K562 (cell line): ENCODE measurements around the gene ADAMTS6. TPM values are rescaled to one million over a fixed set of nuclear protein-coding genes. Genes with fewer than 3 reads are reported as not detected.

Experiments used
- ATAC-seq: fragments of 200-7000 bp; cut with Tn5 transposase; 3 replicates; pipeline ENCODE4 v1.9.1; 2020; ENCODE audit warnings: moderate library complexity
- BruUV-seq: library from RNA; stranded (reverse); fragments of 400-500 nt; replicated peaks from 2 replicates; lab custom pipeline; 2021; lab: Mats Ljungman, UMichigan
- CTCF ChIA-PET: fragments of 300-600 bp; formaldehyde crosslinking; extraction: SDS; loops from one replicate; lab custom pipeline; 2021; ENCODE audit warnings: low intra/inter-chr PET ratio; lab: Yijun Ruan, JAX
- POLR2A ChIA-PET: fragments of 300-600, 350-650 bp; sonication (Branson Sonifier 250); formaldehyde crosslinking; extraction: SDS; loops from one replicate; lab custom pipeline; 2021; ENCODE audit warnings: antibody characterized with exemption, inconsistent platforms; lab: Yijun Ruan, JAX
- DNase-seq, 4 experiments: peaks; one replicate each; pipeline versions ENCODE4 v3.0.0 to v3.0.0-alpha.2; 2011 to 2018; ENCODE audit warnings: low spot score in 3 of 4, mixed read lengths in 3 of 4; ENCODE audit errors: extremely low read depth in 1 of 4
- FAIRE-seq: peaks from 2 replicates; lab custom pipeline; 2011; peaks lifted over from hg19 to GRCh38; lab: Jason Lieb, UNC
- H2AFZ ChIP-seq: 2 replicates; pipeline ENCODE4 v1.6.0; 2011; ENCODE audit warnings: low read depth, low read length, control low read depth, inconsistent platforms
- H3K27ac ChIP-seq: fragments of 200-600 bp; 3 replicates; pipeline ENCODE4 v1.8.0; 2011; ENCODE audit warnings: low read depth, mild to moderate bottlenecking, control low read depth, inconsistent platforms, low read length, moderate library complexity, mixed read lengths; ENCODE audit errors: extremely low read depth
- H3K27me3 ChIP-seq, 2 experiments: fragments of 300-600 bp in 1 of 2; 2 replicates in 1 of 2; 3 replicates in 1 of 2; pipeline versions ENCODE4 v1.6.0 to v1.8.0; 2011; ENCODE audit warnings: inconsistent platforms in 2 of 2, low read length in 2 of 2, mild to moderate bottlenecking in 1 of 2, mixed read lengths in 1 of 2, moderate library complexity in 1 of 2; ENCODE audit not compliant: control insufficient read depth in 2 of 2, insufficient read depth in 2 of 2
- H3K36me3 ChIP-seq: fragments of 300-600 bp; 3 replicates; pipeline ENCODE4 v1.8.0; 2011; ENCODE audit warnings: mild to moderate bottlenecking, low read length, inconsistent platforms; ENCODE audit not compliant: control insufficient read depth, insufficient read depth
- H3K4me1 ChIP-seq, 2 experiments: fragments of 200-600 bp in 1 of 2; replicated peaks in 1 of 2; 2 replicates in 1 of 2; 3 replicates in 1 of 2; pipeline versions ENCODE4 v1.5.1 to v1.8.0; 2011; ENCODE audit warnings: inconsistent platforms in 2 of 2, low read length in 2 of 2, mild to moderate bottlenecking in 1 of 2, mixed read lengths in 1 of 2, moderate library complexity in 1 of 2; ENCODE audit not compliant: control insufficient read depth in 2 of 2, insufficient read depth in 2 of 2
- H3K4me2 ChIP-seq: 2 replicates; pipeline ENCODE4 v1.6.1; 2011; ENCODE audit warnings: low read length, control low read depth, inconsistent platforms, mixed read lengths; ENCODE audit not compliant: insufficient read depth
- H3K4me3 ChIP-seq: fragments of 200-600 bp; sonication (generic), shearing (Covaris generic); 2 replicates; pipeline ENCODE4 v1.5.1; 2016; ENCODE audit warnings: control low read depth, inconsistent platforms
- H3K79me2 ChIP-seq: fragments of 200-600 bp; 3 replicates; pipeline ENCODE4 v1.8.0; 2011; ENCODE audit warnings: low read length, inconsistent platforms; ENCODE audit not compliant: control insufficient read depth, insufficient read depth
- H3K9ac ChIP-seq, 2 experiments: 2 replicates each; pipeline versions ENCODE4 v1.6.0 to v1.6.1; 2011; ENCODE audit warnings: low read depth in 2 of 2, low read length in 2 of 2, control low read depth in 1 of 2, inconsistent platforms in 1 of 2, mild to moderate bottlenecking in 1 of 2, mixed read lengths in 1 of 2; ENCODE audit not compliant: insufficient read depth in 1 of 2
- H3K9me1 ChIP-seq: one replicate; pipeline ENCODE4 v1.6.0; 2011; ENCODE audit warnings: inconsistent platforms, mild to moderate bottlenecking, low read length, moderate library complexity; ENCODE audit not compliant: control insufficient read depth, insufficient read depth
- H3K9me3 ChIP-seq: replicated peaks from 2 replicates; pipeline ENCODE4 v1.5.1; 2011; ENCODE audit warnings: low read depth, low read length, inconsistent platforms; ENCODE audit not compliant: control insufficient read depth, insufficient read depth
- H4K20me1 ChIP-seq: replicated peaks from 2 replicates; pipeline ENCODE4 v1.6.1; 2011; ENCODE audit warnings: low read length, inconsistent platforms, mixed read lengths; ENCODE audit not compliant: control insufficient read depth, insufficient read depth
- BRCA1 ChIP-seq, 2 experiments: fragments of 450-650 bp in 1 of 2; sonication (generic) in 1 of 2; formaldehyde crosslinking in 1 of 2; IDR thresholded peaks; 2 replicates each; pipeline versions ENCODE4 v1.5.0 to v1.6.1; 2017 to 2020; ENCODE audit warnings: mild to moderate bottlenecking in 1 of 2, missing genetic modification reagents in 1 of 2
- DPF2 ChIP-seq: fragments of 450-650 bp; IDR thresholded peaks from 2 replicates; pipeline ENCODE4 v1.6.1; 2016
- GABPB1 ChIP-seq: sonication (generic); formaldehyde crosslinking; IDR thresholded peaks from 2 replicates; pipeline ENCODE4 v1.8.0; 2022; ENCODE audit warnings: mild to moderate bottlenecking, missing genetic modification reagents
- KAT7 ChIP-seq: sonication (generic); formaldehyde crosslinking; IDR thresholded peaks from 2 replicates; pipeline ENCODE4 v1.8.0; 2022; ENCODE audit warnings: missing genetic modification reagents, mild to moderate bottlenecking, borderline replicate concordance
- SAFB2 ChIP-seq: fragments of 200-400 bp; formaldehyde crosslinking; IDR thresholded peaks from 2 replicates; pipeline ENCODE4 v1.6.1; 2018; ENCODE audit warnings: borderline replicate concordance, low read length, low read depth, moderate library complexity; ENCODE audit not compliant: severe bottlenecking
- SIN3B ChIP-seq: fragments of 450-650 bp; IDR thresholded peaks from 2 replicates; pipeline ENCODE4 v1.6.1; 2017; ENCODE audit warnings: low read depth, mild to moderate bottlenecking, moderate library complexity
- SMARCB1 ChIP-seq: IDR thresholded peaks from 2 replicates; pipeline ENCODE4 v1.6.1; 2011; ENCODE audit warnings: improper control_type of control experiment, low read depth; ENCODE audit not compliant: insufficient read length
- ZNF134 ChIP-seq: fragments of 250-450 bp; sonication (Bioruptor Pico); conservative IDR thresholded peaks from 2 replicates; pipeline ENCODE4 v1.4.0; 2020
- ZNF224 ChIP-seq: sonication (generic); formaldehyde crosslinking; IDR thresholded peaks from 2 replicates; pipeline ENCODE4 v1.8.0; 2022; ENCODE audit warnings: mild to moderate bottlenecking, missing genetic modification reagents
- ZNF263 ChIP-seq: sonication (generic); formaldehyde crosslinking; IDR thresholded peaks from 2 replicates; pipeline ENCODE4 v1.8.0; 2022; ENCODE audit warnings: mild to moderate bottlenecking, missing genetic modification reagents, borderline replicate concordance
- ZNF3 ChIP-seq: fragments of 250-450 bp; sonication (Bioruptor Pico); IDR thresholded peaks from 2 replicates; pipeline ENCODE4 v1.5.0; 2021; ENCODE audit warnings: mild to moderate bottlenecking, moderate library complexity
- ZNF766 ChIP-seq: fragments of 200-800 bp; sonication (Bioruptor generic); conservative IDR thresholded peaks from 2 replicates; pipeline ENCODE4 v1.6.1; 2016; ENCODE audit warnings: missing genetic modification characterization, missing compliant biosample characterization
- WGBS: fragments of 100-300 bp; shearing (Covaris generic); methylation state at CpG from one replicate; pipeline ENCODE4 v1.1.6; 2016; ENCODE audit warnings: low coverage, mixed read lengths; ENCODE audit not compliant: insufficient coverage; ENCODE audit errors: missing lambda C conversion rate; 5-methylcytosine and 5-hydroxymethylcytosine counted together
- in situ Hi-C: fragments of 300-500 bp; cut with MboI; formaldehyde crosslinking; loops from 4 replicates; pipeline ENCODE4 v1.15.0; 2018; ENCODE audit warnings: inconsistent platforms, mixed read lengths
- intact Hi-C: fragments of 100-400 bp; cut with micrococcal nuclease; formaldehyde crosslinking; loops from 2 replicates; pipeline ENCODE4 v1.14.2; 2022
- polyA plus RNA-seq, 8 experiments: library from polyadenylated mRNA; depleted of rRNA in 4 of 8; stranded (reverse) in 5 of 8; unstranded in 3 of 8; fragments of >200 nt; fragmentation: Nextera tagmentation in 2 of 8; fragmentation: Illumina TruSeq in 1 of 8; extraction: Ambion mirVana in 2 of 8; extraction: Trizol in 1 of 8; gene quantifications; 2 replicates each; pipeline versions ENCODE4 v1.2.1 to v1.2.3, GENCODE V29; 2011 to 2014; ENCODE audit warnings: inconsistent platforms in 1 of 8, missing spikeins in 1 of 8
- total RNA-seq, 7 experiments: library from RNA; depleted of rRNA in 6 of 7; stranded (reverse); fragments of >200 nt in 6 of 7; fragmentation: Illumina TruSeq in 2 of 7; extraction: Trizol in 2 of 7; gene quantifications; 2 replicates each; pipeline versions ENCODE4 v1.2.1 to v1.2.3, GENCODE V29; 2011 to 2021; ENCODE audit warnings: low replicate concordance in 1 of 7
- TF ChIP-seq, protein P1 (sequence below), 2 experiments: fragments of 150-350 bp in 1 of 2; IDR thresholded peaks; 2 replicates each; pipeline ENCODE4 v1.6.1; 2012 to 2016; ENCODE audit warnings: low read depth in 2 of 2, low read length in 2 of 2, mild to moderate bottlenecking in 1 of 2, moderate library complexity in 1 of 2
- TF ChIP-seq, protein P2 (sequence below), 2 experiments: fragments of 450-650 bp in 1 of 2; sonication (generic) in 1 of 2; formaldehyde crosslinking; conservative IDR thresholded peaks; 2 replicates each; pipeline versions ENCODE4 v1.4.0 to v1.8.1; 2020 to 2022; ENCODE audit warnings: mild to moderate bottlenecking in 1 of 2, missing genetic modification reagents in 1 of 2
- TF ChIP-seq, protein P3 (sequence below): fragments of 250-450 bp; sonication (Bioruptor Pico); IDR thresholded peaks from 2 replicates; pipeline ENCODE4 v1.5.1; 2021; ENCODE audit warnings: mild to moderate bottlenecking
- TF ChIP-seq, protein P4 (sequence below): fragments of 450-650 bp; formaldehyde crosslinking; IDR thresholded peaks from 2 replicates; pipeline ENCODE4 v1.4.0; 2020; ENCODE audit warnings: mild to moderate bottlenecking

The ADAMTS6 gene
- total and polyA plus RNA-seq, 9 of the 15 experiments (the other 6 are each of a cell fraction or from before 2014, with no cell fraction given), result 0.57 to 5.3 (median 1.5) TPM

DNA sequence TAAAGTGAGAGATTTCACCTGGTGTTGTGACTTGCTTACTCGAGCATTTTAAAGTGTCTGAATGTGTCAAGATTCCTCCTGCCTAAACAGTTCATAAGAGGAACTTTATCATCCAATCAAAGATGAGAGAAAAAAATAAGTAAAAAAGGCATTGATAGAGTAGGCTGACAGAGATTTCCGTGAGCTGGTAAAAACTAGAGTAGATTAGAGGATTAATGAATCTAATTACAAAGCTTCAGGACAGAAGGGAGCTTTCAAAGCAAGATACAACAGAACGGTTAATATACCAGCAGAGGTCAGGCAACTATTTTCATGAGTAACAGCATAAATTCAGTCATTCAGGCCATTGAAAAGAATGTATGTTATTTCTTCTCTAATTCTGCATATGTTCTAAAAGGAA is 91.5 kb downstream of the ADAMTS6 start:
- CTCF ChIA-PET, result no interaction called here
- no peaks in the 10 kb centered on the region for H4K20me1 ChIP-seq
- no peaks in the 10 kb centered on the region for H3K79me2 ChIP-seq
- in situ Hi-C loops, result no loop called here
- no peak overlapping the region for H3K4me3 ChIP-seq
- H3K4me2 ChIP-seq, result no peak overlapping the region
- no peak for DNase-seq
- TF ChIP-seq ZNF263 (CRISPR knock-in tag), result no peak
- no peak for TF ChIP-seq ZNF224 (CRISPR knock-in tag)
- no peak for TF ChIP-seq SAFB2
- TF ChIP-seq, protein P1, sequence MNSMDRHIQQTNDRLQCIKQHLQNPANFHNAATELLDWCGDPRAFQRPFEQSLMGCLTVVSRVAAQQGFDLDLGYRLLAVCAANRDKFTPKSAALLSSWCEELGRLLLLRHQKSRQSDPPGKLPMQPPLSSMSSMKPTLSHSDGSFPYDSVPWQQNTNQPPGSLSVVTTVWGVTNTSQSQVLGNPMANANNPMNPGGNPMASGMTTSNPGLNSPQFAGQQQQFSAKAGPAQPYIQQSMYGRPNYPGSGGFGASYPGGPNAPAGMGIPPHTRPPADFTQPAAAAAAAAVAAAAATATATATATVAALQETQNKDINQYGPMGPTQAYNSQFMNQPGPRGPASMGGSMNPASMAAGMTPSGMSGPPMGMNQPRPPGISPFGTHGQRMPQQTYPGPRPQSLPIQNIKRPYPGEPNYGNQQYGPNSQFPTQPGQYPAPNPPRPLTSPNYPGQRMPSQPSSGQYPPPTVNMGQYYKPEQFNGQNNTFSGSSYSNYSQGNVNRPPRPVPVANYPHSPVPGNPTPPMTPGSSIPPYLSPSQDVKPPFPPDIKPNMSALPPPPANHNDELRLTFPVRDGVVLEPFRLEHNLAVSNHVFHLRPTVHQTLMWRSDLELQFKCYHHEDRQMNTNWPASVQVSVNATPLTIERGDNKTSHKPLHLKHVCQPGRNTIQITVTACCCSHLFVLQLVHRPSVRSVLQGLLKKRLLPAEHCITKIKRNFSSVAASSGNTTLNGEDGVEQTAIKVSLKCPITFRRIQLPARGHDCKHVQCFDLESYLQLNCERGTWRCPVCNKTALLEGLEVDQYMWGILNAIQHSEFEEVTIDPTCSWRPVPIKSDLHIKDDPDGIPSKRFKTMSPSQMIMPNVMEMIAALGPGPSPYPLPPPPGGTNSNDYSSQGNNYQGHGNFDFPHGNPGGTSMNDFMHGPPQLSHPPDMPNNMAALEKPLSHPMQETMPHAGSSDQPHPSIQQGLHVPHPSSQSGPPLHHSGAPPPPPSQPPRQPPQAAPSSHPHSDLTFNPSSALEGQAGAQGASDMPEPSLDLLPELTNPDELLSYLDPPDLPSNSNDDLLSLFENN (IDR thresholded peaks at IDR 0.05; ENCODE audit: low read depth in 2 of 2, low read length in 2 of 2), result no peak
- TF ChIP-seq ZNF134 (CRISPR knock-in tag), result no peak
- no peak for TF ChIP-seq KAT7 (CRISPR knock-in tag)
- TF ChIP-seq, protein P2, sequence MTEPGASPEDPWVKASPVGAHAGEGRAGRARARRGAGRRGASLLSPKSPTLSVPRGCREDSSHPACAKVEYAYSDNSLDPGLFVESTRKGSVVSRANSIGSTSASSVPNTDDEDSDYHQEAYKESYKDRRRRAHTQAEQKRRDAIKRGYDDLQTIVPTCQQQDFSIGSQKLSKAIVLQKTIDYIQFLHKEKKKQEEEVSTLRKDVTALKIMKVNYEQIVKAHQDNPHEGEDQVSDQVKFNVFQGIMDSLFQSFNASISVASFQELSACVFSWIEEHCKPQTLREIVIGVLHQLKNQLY (CRISPR knock-in tag; conservative IDR thresholded peaks at IDR 0.05), result no peak
- no peak for TF ChIP-seq SIN3B
- no peak for TF ChIP-seq SMARCB1
- no peak for TF ChIP-seq ZNF766
- TF ChIP-seq, protein P3, sequence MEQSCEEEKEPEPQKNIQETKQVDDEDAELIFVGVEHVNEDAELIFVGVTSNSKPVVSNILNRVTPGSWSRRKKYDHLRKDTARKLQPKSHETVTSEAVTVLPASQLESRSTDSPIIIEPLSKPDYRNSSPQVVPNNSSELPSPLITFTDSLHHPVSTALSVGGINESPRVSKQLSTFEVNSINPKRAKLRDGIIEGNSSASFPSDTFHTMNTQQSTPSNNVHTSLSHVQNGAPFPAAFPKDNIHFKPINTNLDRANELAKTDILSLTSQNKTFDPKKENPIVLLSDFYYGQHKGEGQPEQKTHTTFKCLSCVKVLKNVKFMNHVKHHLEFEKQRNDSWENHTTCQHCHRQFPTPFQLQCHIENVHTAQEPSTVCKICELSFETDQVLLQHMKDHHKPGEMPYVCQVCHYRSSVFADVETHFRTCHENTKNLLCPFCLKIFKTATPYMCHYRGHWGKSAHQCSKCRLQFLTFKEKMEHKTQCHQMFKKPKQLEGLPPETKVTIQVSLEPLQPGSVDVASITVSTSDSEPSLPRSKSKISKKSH (CRISPR knock-in tag), result no peak
- TF ChIP-seq ZNF3 (CRISPR knock-in tag), result no peak
- TF ChIP-seq, protein P4, sequence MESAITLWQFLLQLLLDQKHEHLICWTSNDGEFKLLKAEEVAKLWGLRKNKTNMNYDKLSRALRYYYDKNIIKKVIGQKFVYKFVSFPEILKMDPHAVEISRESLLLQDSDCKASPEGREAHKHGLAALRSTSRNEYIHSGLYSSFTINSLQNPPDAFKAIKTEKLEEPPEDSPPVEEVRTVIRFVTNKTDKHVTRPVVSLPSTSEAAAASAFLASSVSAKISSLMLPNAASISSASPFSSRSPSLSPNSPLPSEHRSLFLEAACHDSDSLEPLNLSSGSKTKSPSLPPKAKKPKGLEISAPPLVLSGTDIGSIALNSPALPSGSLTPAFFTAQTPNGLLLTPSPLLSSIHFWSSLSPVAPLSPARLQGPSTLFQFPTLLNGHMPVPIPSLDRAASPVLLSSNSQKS (CRISPR knock-in tag), result no peak
- no peak for TF ChIP-seq GABPB1
- TF ChIP-seq DPF2, result no peak
- no peak for TF ChIP-seq BRCA1 (IDR thresholded peaks at IDR 0.05)
- no peak for TF ChIP-seq BRCA1 (CRISPR knock-in tag; IDR thresholded peaks at IDR 0.05)
- TF ChIP-seq, all 486 proteins: peak for 0
- no TSS peak for BruUV-seq
- Histone ChIP-seq H3K4me1 (no peaks in the 10 kb centered on the region), H3K36me3 (no peaks in the 10 kb centered on the region), H3K9ac (no peak overlapping the region), H3K27me3 (no peaks in the 10 kb centered on the region), H3K9me3 (no peaks in the 10 kb centered on the region), H2AFZ (no peak overlapping the region), H3K27ac (no peak overlapping the region), H3K9me1 (no peaks in the 10 kb centered on the region)
- FAIRE-seq (no peak), ATAC-seq (no peak)
- WGBS, result 27% methylated on average over 3 of the region's 3 CpGs
- POLR2A ChIA-PET, result no interaction called here
- intact Hi-C loops, result loop anchor here (5.0 to 10.0 kb wide), 2 partner anchors 92 to 575 kb away; partner anchors contain the start of gene ADAMTS6
